PFSK-1 (cell line): ENCODE data around the gene TNNI3K.

Source experiments
- POLR2AphosphoS5 ChIP-seq: IDR thresholded peaks from 2 replicates; pipeline ENCODE4 v1.6.1; 2012; ENCODE audit warnings: low read depth, mild to moderate bottlenecking, control low read depth, low read length, moderate library complexity
- SIN3A ChIP-seq: IDR thresholded peaks from 2 replicates; pipeline ENCODE4 v1.6.1; 2012; ENCODE audit warnings: mild to moderate bottlenecking, low read length, moderate library complexity, borderline replicate concordance; ENCODE audit not compliant: insufficient read depth
- TAF1 ChIP-seq: IDR thresholded peaks from 2 replicates; pipeline ENCODE4 v1.6.1; 2012; ENCODE audit warnings: low read length, control low read depth, borderline replicate concordance; ENCODE audit not compliant: insufficient read depth

- TF ChIP-seq SIN3A (no peak), TAF1 (no peak), POLR2AphosphoS5 (no peak)
These were observed 352.7 kb downstream of the TNNI3K start for GRCh38 chr1:74587888-74588287.
